ENCODE measurements around the gene SLC39A12.

SLC39A12 gene

DNA sequence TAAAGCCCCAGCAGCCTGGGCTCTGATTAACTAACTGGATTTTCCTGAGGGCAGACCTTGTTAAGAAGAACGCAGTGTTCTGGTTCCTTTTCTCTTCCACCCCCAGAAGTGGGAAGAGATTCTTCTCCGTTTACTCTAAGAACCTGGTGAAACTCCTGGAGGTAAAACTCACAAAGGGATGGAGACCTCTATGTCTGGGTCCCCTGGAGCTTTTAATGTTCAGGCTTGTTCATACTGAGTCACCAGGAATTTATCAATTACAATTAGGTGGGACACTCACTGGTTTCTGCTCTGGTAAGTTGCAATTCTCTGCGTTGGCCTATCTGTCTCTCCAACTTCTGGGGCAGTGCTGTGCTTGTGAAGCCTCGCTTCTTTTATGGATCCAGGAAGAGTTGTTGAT is 115.2 kb downstream of the SLC39A12 start:
- no peak for TF ChIP-seq FOXM1 (IDR thresholded peaks at IDR 0.05; ENCODE audit: borderline replicate concordance, low read depth)
- TF ChIP-seq NFIC (IDR thresholded peaks at IDR 0.05): no peak
- no peak for TF ChIP-seq TEAD4 (IDR thresholded peaks at IDR 0.05)
- no peak for TF ChIP-seq CEBPB (IDR thresholded peaks at IDR 0.05)
- TF ChIP-seq YY1 (IDR thresholded peaks at IDR 0.05; ENCODE audit: low read depth): no peak
- TF ChIP-seq EP300 (IDR thresholded peaks at IDR 0.05; ENCODE audit: borderline replicate concordance): no peak
- TF ChIP-seq EGR1 (IDR thresholded peaks at IDR 0.05): no peak
- TF ChIP-seq, protein P1, sequence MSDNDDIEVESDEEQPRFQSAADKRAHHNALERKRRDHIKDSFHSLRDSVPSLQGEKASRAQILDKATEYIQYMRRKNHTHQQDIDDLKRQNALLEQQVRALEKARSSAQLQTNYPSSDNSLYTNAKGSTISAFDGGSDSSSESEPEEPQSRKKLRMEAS (IDR thresholded peaks at IDR 0.05): no peak
- TF ChIP-seq ZBTB7A (IDR thresholded peaks at IDR 0.05; ENCODE audit: low read depth): no peak
- TF ChIP-seq, protein P2, sequence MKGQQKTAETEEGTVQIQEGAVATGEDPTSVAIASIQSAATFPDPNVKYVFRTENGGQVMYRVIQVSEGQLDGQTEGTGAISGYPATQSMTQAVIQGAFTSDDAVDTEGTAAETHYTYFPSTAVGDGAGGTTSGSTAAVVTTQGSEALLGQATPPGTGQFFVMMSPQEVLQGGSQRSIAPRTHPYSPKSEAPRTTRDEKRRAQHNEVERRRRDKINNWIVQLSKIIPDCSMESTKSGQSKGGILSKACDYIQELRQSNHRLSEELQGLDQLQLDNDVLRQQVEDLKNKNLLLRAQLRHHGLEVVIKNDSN (IDR thresholded peaks at IDR 0.05): no peak

DNA sequence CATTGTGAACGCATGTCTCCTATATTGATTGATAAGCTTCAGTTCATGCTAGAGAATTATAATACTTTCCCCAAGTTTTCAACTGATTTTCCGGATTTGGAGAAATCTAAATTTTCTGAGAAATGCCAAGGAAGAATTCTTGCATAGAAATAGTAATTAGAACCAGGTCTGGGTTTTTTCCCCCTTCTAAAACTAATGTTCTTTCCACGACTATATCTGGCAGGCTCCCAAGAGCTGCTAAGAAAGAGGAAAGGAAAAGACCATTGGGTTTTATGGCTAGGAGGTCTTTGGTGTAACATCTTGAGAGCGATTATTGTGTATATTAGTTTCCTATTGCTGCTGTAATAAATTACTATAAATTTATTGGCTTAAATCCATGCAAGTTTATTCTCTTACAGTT is 116.7 kb downstream of the SLC39A12 start:
- TF ChIP-seq EP300 (IDR thresholded peaks at IDR 0.05; ENCODE audit: borderline replicate concordance): no peak
- TF ChIP-seq ZBTB7A (IDR thresholded peaks at IDR 0.05; ENCODE audit: low read depth): no peak
- TF ChIP-seq EGR1 (IDR thresholded peaks at IDR 0.05): no peak
- no peak for TF ChIP-seq FOXM1 (IDR thresholded peaks at IDR 0.05; ENCODE audit: borderline replicate concordance, low read depth)
- TF ChIP-seq, protein P2 (IDR thresholded peaks at IDR 0.05): no peak
- no peak for TF ChIP-seq TAF1 (IDR thresholded peaks at IDR 0.05; ENCODE audit: low read depth)
- no peak for TF ChIP-seq REST (IDR thresholded peaks at IDR 0.05; ENCODE audit: low read depth)
- TF ChIP-seq YY1 (IDR thresholded peaks at IDR 0.05; ENCODE audit: low read depth): no peak
- no peak for TF ChIP-seq TEAD4 (IDR thresholded peaks at IDR 0.05)
- TF ChIP-seq TCF12 (IDR thresholded peaks at IDR 0.05; ENCODE audit: low read depth): no peak
- no peak for TF ChIP-seq CREB1 (IDR thresholded peaks at IDR 0.05; ENCODE audit: low read depth)
- no peak for TF ChIP-seq CEBPB (IDR thresholded peaks at IDR 0.05)

DNA sequence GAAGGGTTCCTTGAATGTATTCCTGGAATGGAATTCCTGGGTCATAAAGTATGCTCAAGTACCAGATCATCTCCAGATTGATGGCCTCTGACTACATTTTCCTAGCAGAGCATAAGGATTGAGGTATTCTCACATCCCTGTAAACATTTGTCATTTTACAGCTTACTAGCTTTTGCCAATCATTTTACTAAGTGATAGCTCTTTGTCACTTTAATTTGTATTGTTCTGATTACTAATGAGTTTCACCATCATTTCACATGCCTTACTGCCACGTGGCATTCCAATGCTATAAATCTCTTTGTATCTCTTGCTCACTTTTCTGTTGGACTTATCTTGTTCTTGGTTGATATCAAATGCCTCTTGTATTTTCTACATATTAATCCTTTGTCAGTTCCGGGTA is 119.9 kb downstream of the SLC39A12 start:
- TF ChIP-seq ZBTB7A (IDR thresholded peaks at IDR 0.05; ENCODE audit: low read depth): no peak
- TF ChIP-seq REST (IDR thresholded peaks at IDR 0.05; ENCODE audit: low read depth): no peak
- TF ChIP-seq TCF12 (IDR thresholded peaks at IDR 0.05; ENCODE audit: low read depth): no peak
- TF ChIP-seq YY1 (IDR thresholded peaks at IDR 0.05; ENCODE audit: low read depth): no peak
- TF ChIP-seq RAD21 (IDR thresholded peaks at IDR 0.05; ENCODE audit: low read depth): no peak
- no peak for TF ChIP-seq TAF1 (IDR thresholded peaks at IDR 0.05; ENCODE audit: low read depth)
- TF ChIP-seq, protein P1 (IDR thresholded peaks at IDR 0.05): no peak
- TF ChIP-seq FOXM1 (IDR thresholded peaks at IDR 0.05; ENCODE audit: borderline replicate concordance, low read depth): no peak
- no peak for TF ChIP-seq EP300 (IDR thresholded peaks at IDR 0.05; ENCODE audit: borderline replicate concordance)
- TF ChIP-seq CREB1 (IDR thresholded peaks at IDR 0.05; ENCODE audit: low read depth): no peak

DNA sequence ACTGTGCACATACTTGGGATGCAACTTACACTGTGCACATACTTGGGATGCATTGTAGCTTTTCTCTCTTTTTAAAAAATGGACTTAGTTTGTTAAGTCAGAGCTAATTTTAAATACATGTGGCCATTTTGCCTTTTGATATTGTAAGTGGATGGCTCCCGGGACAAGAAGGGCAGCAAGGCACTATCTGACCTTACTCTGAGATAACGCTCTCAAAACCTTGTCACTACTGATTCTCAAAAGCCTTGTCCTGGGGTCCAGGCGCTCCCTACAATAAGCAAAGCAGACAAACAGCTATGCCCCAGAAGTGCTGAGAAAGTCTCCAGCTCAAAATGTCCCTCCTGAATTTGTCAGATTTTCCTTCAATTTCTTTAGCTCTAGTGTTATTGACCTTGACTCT is 121.6 kb downstream of the SLC39A12 start:
- no peak for TF ChIP-seq ZBTB7A (IDR thresholded peaks at IDR 0.05; ENCODE audit: low read depth)
- no peak for TF ChIP-seq EP300 (IDR thresholded peaks at IDR 0.05; ENCODE audit: borderline replicate concordance)
- no peak for TF ChIP-seq CEBPB (IDR thresholded peaks at IDR 0.05)
- TF ChIP-seq TAF1 (IDR thresholded peaks at IDR 0.05; ENCODE audit: low read depth): no peak
- TF ChIP-seq REST (IDR thresholded peaks at IDR 0.05; ENCODE audit: low read depth): no peak
- no peak for TF ChIP-seq TCF12 (IDR thresholded peaks at IDR 0.05; ENCODE audit: low read depth)
- TF ChIP-seq, protein P2 (IDR thresholded peaks at IDR 0.05): no peak
- TF ChIP-seq NFIC (IDR thresholded peaks at IDR 0.05): no peak
- TF ChIP-seq, protein P1 (IDR thresholded peaks at IDR 0.05): no peak
- TF ChIP-seq CREB1 (IDR thresholded peaks at IDR 0.05; ENCODE audit: low read depth): no peak
- no peak for TF ChIP-seq EGR1 (IDR thresholded peaks at IDR 0.05)
- TF ChIP-seq RAD21 (IDR thresholded peaks at IDR 0.05; ENCODE audit: low read depth): no peak
- no peak for TF ChIP-seq TEAD4 (IDR thresholded peaks at IDR 0.05)
- no peak for TF ChIP-seq YY1 (IDR thresholded peaks at IDR 0.05; ENCODE audit: low read depth)
- TF ChIP-seq FOXM1 (IDR thresholded peaks at IDR 0.05; ENCODE audit: borderline replicate concordance, low read depth): no peak
